Fibroblast of villous mesenchyme (primary cell): ENCODE measurements around the gene ITPRID1. TPM values are rescaled to one million over a fixed set of nuclear protein-coding genes. Genes with fewer than 3 reads are reported as not detected.
"Not testable (repeated sequence)": the region's sequence is repeated elsewhere in the genome, so short reads cannot be mapped to it uniquely, and the experiment has no call there.

Experiments used
- DNase-seq: peaks from one replicate; pipeline ENCODE4 v3.0.0-alpha.2; 2010; ENCODE audit warnings: low read depth
- H3K4me3 ChIP-seq: 2 replicates; pipeline ENCODE4 v1.5.1; 2011; ENCODE audit warnings: low read depth, mild to moderate bottlenecking, low read length
- CTCF ChIP-seq: IDR thresholded peaks from 2 replicates; pipeline ENCODE4 v1.5.1; 2012; ENCODE audit warnings: low read depth, mild to moderate bottlenecking, low read length; ENCODE audit not compliant: insufficient read depth
- total RNA-seq: library from RNA; depleted of rRNA; stranded (reverse); fragments of >200 nt; gene quantifications from 2 replicates; pipeline ENCODE4 v1.2.3, GENCODE V29; 2012

Gene ITPRID1
- total RNA-seq, 1 donor: not detected

GRCh38 chr7:31521336-31522010 lies 7.6 kb downstream of the ITPRID1 start:
- H3K4me3 ChIP-seq: no peak overlapping the region
- DNase-seq: no peak
- TF ChIP-seq CTCF: no peak

- TF ChIP-seq CTCF: no peak
- H3K4me3 ChIP-seq: no peak overlapping the region
- no peak for DNase-seq
These were observed 13.0 kb downstream of the ITPRID1 start for GRCh38 chr7:31526864-31527263.

GRCh38 chr7:31529103-31529502 lies 15.2 kb downstream of the ITPRID1 start:
- no peak for TF ChIP-seq CTCF
- H3K4me3 ChIP-seq: no peak overlapping the region
- no peak for DNase-seq

- DNase-seq, H3K4me3 ChIP-seq: not testable (repeated sequence)
These were observed 26.8 kb downstream of the ITPRID1 start for GRCh38 chr7:31540651-31541185.

- TF ChIP-seq CTCF: no peak
- DNase-seq: no peak
- no peak overlapping the region for H3K4me3 ChIP-seq
These were observed 31.7 kb downstream of the ITPRID1 start for GRCh38 chr7:31545549-31545948.

GRCh38 chr7:31549611-31550010 lies 35.7 kb downstream of the ITPRID1 start:
- no peak for TF ChIP-seq CTCF
- H3K4me3 ChIP-seq: no peak overlapping the region
- no peak for DNase-seq

GRCh38 chr7:31550432-31550831 lies 36.5 kb downstream of the ITPRID1 start:
- no peak for DNase-seq
- no peak for TF ChIP-seq CTCF
- no peak overlapping the region for H3K4me3 ChIP-seq
